Endothelial cell (in vitro differentiated cells): Measurements from ENCODE around the gene TRAF3IP3. TPM values are rescaled to one million over a fixed set of nuclear protein-coding genes. Genes with fewer than 3 reads are reported as not detected.
A peak's percentile ranks its signal among the peaks of the same experiment; 100 is the strongest.

Source experiments
- DNase-seq: peaks from one replicate; pipeline ENCODE4 v3.0.0; 2021; ENCODE audit warnings: low spot score
- H3K27ac Mint-ChIP-seq: one replicate; pipeline ENCODE4 v1.8.0; 2021; ENCODE audit warnings: mixed read lengths, inconsistent platforms; ENCODE audit not compliant: unreplicated experiment
- H3K27me3 Mint-ChIP-seq: one replicate; pipeline ENCODE4 v1.8.0; 2021; ENCODE audit warnings: mild to moderate bottlenecking, moderate library complexity, mixed read lengths, inconsistent platforms; ENCODE audit not compliant: unreplicated experiment
- H3K36me3 Mint-ChIP-seq: one replicate; pipeline ENCODE4 v1.8.0; 2021; ENCODE audit warnings: mild to moderate bottlenecking, low read depth, mixed read lengths, inconsistent platforms; ENCODE audit not compliant: unreplicated experiment
- H3K4me1 Mint-ChIP-seq: one replicate; pipeline ENCODE4 v1.8.0; 2021; ENCODE audit warnings: mild to moderate bottlenecking, mixed read lengths, inconsistent platforms; ENCODE audit not compliant: unreplicated experiment
- H3K4me3 Mint-ChIP-seq: one replicate; pipeline ENCODE4 v1.8.0; 2021; ENCODE audit warnings: mild to moderate bottlenecking, mixed read lengths, inconsistent platforms; ENCODE audit not compliant: unreplicated experiment
- H3K9me3 Mint-ChIP-seq: one replicate; pipeline ENCODE4 v1.8.0; 2021; ENCODE audit warnings: mixed read lengths, inconsistent platforms; ENCODE audit not compliant: unreplicated experiment
- total RNA-seq: library from RNA; stranded (reverse); fragmentation: NEBNext Ultra II Directional; extraction: Animal tissue kit (Norgen Biotek cat#: 25700); gene quantifications from one replicate; pipeline ENCODE4 v1.2.1, GENCODE V29; 2021; ENCODE audit not compliant: unreplicated experiment
- TF ChIP-seq, protein P1 (sequence below): fragments of 200-600 bp; sonication (generic); IDR thresholded peaks from one replicate; pipeline ENCODE4 v1.5.0; 2021; ENCODE audit warnings: antibody characterized with exemption; ENCODE audit not compliant: unreplicated experiment

The TRAF3IP3 gene
- total RNA-seq, 1 donor from 2014 or later, result not detected

DNA sequence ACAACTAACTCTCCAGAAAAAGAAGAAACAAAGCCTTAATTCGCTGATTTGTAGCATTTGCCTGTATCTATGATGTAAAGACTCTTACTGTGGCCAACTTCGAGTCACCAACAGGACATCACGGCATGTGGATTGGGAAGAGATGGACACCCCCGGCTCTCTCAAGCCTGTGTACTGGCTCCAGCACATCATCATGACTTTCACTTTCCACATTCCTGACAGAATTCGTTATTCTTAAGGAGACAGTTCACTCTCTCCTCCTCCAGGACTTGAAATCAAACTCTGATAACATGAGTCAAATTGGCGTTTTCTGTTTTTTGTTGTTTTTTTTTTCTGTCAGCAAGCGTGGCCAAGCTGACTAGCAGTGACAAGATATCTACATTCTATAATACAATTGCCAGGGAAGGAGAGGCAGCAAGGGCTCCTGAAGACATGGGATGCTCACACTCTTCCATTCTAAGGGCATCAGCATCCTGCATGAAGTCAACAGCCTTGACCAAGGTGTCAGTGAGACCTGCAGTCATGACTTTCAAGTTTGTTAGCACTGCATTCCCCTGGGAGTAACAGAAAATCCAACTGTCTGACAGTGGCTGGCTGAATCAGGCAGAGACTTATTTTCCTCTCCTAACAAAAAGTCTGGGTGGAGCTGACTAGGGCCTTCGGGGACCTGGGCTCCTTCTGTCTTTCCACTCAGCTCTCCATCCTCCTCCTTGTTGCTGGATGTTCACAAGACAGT lies 13.3 kb upstream of the TRAF3IP3 start:
- Mint-ChIP-seq H3K36me3 (no peaks in the 10 kb centered on the region), H3K4me3 (no peak overlapping the region), H3K27me3 (peaks cover 3% of the 10 kb centered on the region), H3K4me1 (peaks cover 10% of the 10 kb centered on the region), H3K9me3 (no peaks in the 10 kb centered on the region), H3K27ac (peak overlapping the region; percentile 32)
- no peak for DNase-seq
- TF ChIP-seq, protein P1, sequence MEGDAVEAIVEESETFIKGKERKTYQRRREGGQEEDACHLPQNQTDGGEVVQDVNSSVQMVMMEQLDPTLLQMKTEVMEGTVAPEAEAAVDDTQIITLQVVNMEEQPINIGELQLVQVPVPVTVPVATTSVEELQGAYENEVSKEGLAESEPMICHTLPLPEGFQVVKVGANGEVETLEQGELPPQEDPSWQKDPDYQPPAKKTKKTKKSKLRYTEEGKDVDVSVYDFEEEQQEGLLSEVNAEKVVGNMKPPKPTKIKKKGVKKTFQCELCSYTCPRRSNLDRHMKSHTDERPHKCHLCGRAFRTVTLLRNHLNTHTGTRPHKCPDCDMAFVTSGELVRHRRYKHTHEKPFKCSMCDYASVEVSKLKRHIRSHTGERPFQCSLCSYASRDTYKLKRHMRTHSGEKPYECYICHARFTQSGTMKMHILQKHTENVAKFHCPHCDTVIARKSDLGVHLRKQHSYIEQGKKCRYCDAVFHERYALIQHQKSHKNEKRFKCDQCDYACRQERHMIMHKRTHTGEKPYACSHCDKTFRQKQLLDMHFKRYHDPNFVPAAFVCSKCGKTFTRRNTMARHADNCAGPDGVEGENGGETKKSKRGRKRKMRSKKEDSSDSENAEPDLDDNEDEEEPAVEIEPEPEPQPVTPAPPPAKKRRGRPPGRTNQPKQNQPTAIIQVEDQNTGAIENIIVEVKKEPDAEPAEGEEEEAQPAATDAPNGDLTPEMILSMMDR, result no peak

DNA sequence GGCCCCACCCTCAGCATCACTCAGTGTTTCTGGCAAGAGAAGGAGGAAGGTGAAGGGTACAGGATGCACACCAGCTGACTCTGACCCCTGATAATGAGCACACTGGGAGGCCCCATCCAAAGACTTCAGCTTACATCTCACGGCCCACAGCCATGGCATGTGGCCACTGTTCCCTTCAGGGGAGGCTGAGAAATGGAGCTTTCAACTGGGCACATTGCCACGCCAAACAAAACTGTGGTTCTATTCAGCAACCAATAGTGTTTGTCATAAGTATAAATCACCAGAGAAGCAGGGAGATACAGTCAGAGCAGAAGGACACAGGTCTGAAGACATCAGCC lies 12.7 kb upstream of the TRAF3IP3 start:
- Mint-ChIP-seq H3K4me3 (no peak overlapping the region), H3K27me3 (peaks cover 3% of the 10 kb centered on the region), H3K36me3 (no peaks in the 10 kb centered on the region), H3K9me3 (no peaks in the 10 kb centered on the region), H3K27ac (no peak overlapping the region), H3K4me1 (peaks cover 10% of the 10 kb centered on the region)
- no peak for DNase-seq
- TF ChIP-seq, protein P1, result no peak

- peaks cover 2% of the 10 kb centered on the region for H3K27me3 Mint-ChIP-seq
- DNase-seq, result no peak
- H3K27ac Mint-ChIP-seq, result no peak overlapping the region
- TF ChIP-seq, protein P1, result no peak
- H3K36me3 Mint-ChIP-seq, result no peaks in the 10 kb centered on the region
- no peak overlapping the region for H3K4me3 Mint-ChIP-seq
- no peaks in the 10 kb centered on the region for H3K9me3 Mint-ChIP-seq
- peaks cover 13% of the 10 kb centered on the region for H3K4me1 Mint-ChIP-seq
These were observed 9.2 kb upstream of the TRAF3IP3 start for GRCh38 chr1:209746451-209747165.

GRCh38 chr1:209747580-209748262 lies 8.1 kb upstream of the TRAF3IP3 start:
- H3K4me1 Mint-ChIP-seq, result peaks cover 11% of the 10 kb centered on the region
- no peaks in the 10 kb centered on the region for H3K36me3 Mint-ChIP-seq
- TF ChIP-seq, protein P1, result peak; percentile 98
- peak; percentile 90 for DNase-seq
- peaks cover 2% of the 10 kb centered on the region for H3K27me3 Mint-ChIP-seq
- peak overlapping the region; percentile 82 for H3K4me3 Mint-ChIP-seq
- H3K9me3 Mint-ChIP-seq, result no peaks in the 10 kb centered on the region
- no peak overlapping the region for H3K27ac Mint-ChIP-seq
